Measurements from ENCODE around the gene HNRNPA2B1. TPM values are rescaled to one million over a fixed set of nuclear protein-coding genes. Genes with fewer than 3 reads are reported as not detected.
A peak's percentile ranks its signal among the peaks of the same experiment; 100 is the strongest.
"Not testable (repeated sequence)": the region's sequence is repeated elsewhere in the genome, so short reads cannot be mapped to it uniquely, and the experiment has no call there.

Gene HNRNPA2B1
- total RNA-seq, 1 experiment from 2014 or later, result 201 TPM

DNA sequence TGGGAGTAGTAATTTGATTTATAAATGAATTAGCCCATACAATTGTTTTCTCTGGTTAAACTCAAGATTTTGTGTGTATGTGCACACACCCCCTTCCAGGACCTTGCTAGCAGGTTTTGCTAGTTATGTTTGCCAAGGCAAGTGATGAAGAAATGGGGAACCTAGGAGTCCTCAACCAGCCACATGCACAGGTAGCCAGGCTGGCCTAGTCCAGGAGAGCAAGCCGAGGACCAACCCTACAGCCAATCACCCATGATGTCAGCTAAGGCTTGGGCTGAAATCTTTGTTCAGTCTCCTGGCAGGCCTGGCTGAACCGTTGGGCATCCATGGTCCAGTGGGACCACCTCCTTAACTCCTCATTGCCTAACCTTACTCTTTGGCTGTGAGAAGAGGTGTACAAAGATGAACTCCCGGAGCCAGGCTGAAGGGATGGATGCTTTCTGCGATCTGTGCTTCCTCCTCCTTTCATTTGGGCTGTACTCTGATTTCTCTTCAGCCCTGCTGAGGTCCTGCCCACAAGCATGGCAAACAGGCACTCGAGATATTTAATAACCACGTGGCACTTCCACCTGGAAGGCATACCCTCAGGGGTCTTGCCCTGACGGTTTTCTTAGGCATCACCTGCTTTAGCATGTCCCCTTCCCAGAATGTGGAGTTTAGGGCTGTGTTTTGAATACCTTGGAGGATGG lies 22.1 kb downstream of the HNRNPA2B1 start:
- in situ Hi-C loops (cut with HindIII; ENCODE audit: low pct_unique_long_range_greater_than_20kb, low sequenced_read_pairs), result no loop called here
- no peak for DNase-seq (ENCODE audit: low read depth, low spot score)

DNA sequence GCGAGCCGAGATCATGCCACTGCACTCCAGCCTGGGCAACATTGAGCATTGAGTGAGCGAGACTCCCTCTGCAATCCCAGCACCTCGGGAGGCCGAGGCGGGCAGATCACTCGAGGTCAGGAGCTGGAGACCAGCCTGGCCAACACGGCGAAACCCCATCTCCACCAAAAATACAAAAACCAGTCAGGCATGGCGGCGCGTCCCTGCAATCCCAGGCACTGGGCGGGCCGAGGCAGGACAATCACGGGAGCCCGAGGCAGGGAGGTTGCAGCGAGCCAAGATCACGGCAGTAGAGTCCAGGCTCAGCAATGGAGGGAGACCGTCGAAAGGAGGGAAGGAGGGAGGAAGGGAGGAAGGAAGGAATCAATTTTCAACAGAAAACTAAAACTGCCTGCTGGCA lies 23.3 kb downstream of the HNRNPA2B1 start:
- in situ Hi-C loops (cut with HindIII; ENCODE audit: low pct_unique_long_range_greater_than_20kb, low sequenced_read_pairs), result not testable (repeated sequence)

GRCh38 chr7:26176696-26177095 lies 23.9 kb downstream of the HNRNPA2B1 start:
- DNase-seq (ENCODE audit: low read depth, low spot score); in situ Hi-C loops (cut with HindIII; ENCODE audit: low pct_unique_long_range_greater_than_20kb, low sequenced_read_pairs): not testable (repeated sequence)

More for the DNA sequence above, 23.3 kb downstream of the HNRNPA2B1 start:
- not testable (repeated sequence) for DNase-seq (ENCODE audit: low read depth, low spot score)

DNA sequence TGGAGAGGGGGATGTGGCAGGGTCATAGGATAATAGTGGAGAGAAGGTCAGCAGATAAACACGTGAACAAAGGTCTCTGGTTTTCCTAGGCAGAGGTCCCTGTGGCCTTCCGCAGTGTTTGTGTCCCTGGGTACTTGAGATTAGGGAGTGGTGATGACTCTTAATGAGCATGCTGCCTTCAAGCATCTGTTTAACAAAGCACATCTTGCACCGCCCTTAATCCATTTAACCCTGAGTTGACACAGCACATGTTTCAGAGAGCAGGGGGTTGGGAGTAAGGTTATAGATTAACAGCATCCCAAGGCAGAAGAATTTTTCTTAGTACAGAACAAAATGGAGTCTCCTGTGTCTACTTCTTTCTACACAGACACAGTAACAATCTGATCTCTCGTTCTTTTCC lies 24.6 kb downstream of the HNRNPA2B1 start:
- in situ Hi-C loops (cut with HindIII; ENCODE audit: low pct_unique_long_range_greater_than_20kb, low sequenced_read_pairs); DNase-seq (ENCODE audit: low read depth, low spot score): not testable (repeated sequence)

DNA sequence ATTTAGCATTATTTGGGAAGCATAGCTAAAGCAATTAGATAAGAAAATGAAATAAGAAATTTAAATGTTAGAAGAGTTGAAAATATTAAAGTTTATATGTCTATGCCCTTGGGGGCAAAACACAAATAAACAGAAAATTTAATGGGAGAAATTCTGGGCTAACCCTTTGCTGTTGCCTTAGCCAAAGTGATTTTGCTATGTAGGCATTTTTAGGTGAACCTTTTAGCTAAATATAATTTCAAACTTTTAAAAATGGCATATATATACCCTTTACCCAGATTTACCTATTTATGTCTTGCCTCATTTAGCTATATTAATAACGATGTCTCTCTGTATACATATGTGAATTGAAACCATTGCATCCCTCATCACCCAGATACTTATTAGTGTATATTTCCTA lies 28.5 kb downstream of the HNRNPA2B1 start:
- in situ Hi-C loops (cut with HindIII; ENCODE audit: low pct_unique_long_range_greater_than_20kb, low sequenced_read_pairs), result no loop called here
- no peak for DNase-seq (ENCODE audit: low read depth, low spot score)

DNA sequence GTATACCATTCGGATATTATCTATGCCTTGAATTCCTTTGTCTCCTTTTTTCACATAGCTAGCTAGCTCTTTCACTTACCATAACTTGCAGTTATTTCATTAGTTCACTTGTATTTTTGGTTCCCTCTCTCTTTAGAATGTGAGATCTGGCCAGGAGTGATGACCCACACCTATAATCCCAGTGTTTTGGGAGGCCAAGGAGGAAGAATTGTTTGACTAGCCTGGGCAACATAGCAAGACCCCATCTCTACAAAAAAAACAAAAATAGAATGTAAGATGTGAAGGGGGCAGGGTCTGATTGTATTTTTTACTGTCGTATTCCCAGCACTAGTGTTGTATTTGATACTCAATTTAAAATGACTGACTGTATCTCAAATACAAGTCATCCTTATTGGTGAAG lies 28.9 kb downstream of the HNRNPA2B1 start:
- no peak for DNase-seq (ENCODE audit: low read depth, low spot score)
- in situ Hi-C loops (cut with HindIII; ENCODE audit: low pct_unique_long_range_greater_than_20kb, low sequenced_read_pairs), result no loop called here

DNA sequence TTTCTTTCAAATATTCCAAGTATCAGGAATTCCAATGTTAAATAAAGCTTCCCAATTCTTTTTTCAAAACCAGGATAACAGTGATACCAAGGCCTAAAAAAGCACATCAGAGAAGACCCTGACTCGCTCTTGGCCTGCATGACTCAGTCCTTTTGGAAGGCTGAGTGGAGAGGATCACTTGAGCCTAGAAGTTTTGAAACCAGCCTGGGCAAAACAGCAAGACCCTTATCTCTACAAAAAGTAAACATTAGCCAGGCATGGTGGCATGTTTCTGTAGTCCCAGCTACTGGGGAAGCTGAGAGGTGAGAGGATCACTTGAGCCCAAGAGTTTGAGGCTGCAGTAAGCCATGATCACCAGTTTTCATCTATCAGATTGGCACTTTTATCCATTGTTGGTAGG lies 29.9 kb downstream of the HNRNPA2B1 start:
- DNase-seq (ENCODE audit: low read depth, low spot score), result no peak
- in situ Hi-C loops (cut with HindIII; ENCODE audit: low pct_unique_long_range_greater_than_20kb, low sequenced_read_pairs), result no loop called here

DNA sequence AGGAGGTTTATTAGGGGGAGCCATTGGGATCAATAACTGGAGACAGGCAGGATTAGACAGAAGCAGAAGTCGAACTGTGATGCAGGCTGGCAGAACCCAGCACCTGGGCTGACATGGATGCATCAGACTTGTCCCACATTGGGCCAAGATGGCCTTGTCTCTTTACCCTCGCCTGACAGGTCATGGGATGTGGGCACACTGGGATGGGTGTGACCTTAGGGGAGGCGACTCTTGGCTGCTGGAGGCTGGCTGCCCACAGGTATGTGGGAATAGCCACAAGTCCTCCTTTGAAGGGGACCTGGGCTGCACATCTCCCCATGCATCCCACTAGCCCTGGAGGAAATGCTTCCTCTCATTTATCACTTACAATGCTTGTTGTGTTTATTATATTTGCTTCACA lies 31.3 kb downstream of the HNRNPA2B1 start:
- DNase-seq (ENCODE audit: low read depth, low spot score), result no peak
- in situ Hi-C loops (cut with HindIII; ENCODE audit: low pct_unique_long_range_greater_than_20kb, low sequenced_read_pairs), result no loop called here

DNA sequence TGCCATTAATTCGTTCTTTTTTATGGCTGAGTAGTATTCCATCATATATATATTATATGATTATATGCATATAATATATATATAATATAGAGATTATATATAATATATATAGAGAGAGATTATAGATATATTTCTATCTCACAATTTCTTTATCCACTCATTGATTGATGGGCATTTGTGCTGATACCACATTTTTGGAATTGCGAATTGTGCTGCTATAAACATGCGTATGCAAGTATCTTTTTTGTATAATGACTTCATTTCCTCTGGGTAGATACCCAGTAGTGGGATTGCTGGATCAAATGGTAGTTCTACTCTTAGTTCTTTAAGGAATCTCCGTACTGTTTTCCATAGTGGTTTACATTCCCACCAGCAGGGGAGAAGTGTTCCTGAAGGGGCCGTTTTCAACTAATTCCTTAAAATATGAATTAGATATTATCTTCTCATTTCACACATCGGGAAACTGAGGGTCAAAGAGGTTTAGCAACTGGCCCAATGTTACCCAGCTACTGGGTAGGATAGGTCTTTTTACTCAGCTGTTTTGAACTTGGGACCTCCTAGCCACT lies 32.0 kb downstream of the HNRNPA2B1 start:
- no peak for DNase-seq (ENCODE audit: low read depth, low spot score)
- in situ Hi-C loops (cut with HindIII; ENCODE audit: low pct_unique_long_range_greater_than_20kb, low sequenced_read_pairs), result no loop called here

DNA sequence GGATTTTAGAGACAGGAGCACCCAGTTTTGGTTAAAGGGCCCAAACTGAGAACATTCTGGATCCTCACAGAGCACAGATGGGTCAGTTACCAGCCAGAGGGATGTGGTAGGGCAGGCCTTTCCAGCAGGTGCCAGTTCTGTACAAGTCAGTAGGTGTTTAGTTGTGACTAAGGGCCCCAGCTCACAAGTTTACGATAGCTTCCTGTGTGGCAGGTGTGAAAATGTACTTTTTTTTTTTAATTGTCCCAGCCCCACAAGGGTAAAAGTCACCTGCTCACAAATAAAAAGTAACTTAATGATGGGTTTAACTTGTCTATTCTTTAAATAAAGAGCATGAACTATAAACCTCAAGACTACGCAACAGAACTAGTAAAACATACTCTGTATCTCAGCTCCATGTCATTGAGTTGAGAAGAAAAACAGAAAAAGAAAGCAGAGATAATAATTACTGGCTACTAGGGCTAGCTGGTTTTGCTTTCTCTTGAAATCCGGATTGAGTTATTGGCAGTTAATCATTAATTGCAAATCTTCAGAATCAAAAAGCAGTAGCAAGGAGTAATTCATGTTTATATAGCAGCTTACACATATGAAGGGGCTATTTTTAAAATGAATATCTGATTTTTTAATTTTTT lies 33.1 kb downstream of the HNRNPA2B1 start:
- in situ Hi-C loops (cut with HindIII; ENCODE audit: low pct_unique_long_range_greater_than_20kb, low sequenced_read_pairs), result no loop called here
- no peak for DNase-seq (ENCODE audit: low read depth, low spot score)

DNA sequence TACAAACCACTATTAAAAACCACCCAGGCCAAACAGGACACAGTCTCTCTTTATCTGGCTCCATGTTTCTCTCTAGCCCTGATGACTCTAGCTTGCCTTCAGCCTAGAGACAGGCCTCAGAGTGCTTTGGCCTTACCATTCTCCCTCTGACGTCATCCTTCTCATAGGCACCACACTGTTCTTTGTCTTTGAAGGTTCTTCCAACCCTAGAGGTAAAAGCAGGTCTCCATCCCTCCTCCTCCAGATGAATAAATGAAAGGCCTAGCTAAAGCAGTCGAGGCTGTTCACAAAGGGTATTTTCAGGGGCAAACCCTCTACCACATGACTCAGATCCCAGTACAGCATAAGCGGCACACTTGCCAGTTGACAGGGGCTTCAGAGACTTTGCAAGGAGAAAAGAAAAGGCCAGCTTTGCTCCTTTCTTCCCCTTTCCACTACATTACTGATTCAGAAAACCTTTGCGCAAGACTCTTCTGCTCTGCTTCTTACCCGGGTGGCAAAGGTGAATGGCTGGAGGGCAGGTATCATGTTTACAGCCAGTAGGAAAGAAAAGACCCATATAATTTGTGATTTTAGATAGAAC lies 33.8 kb downstream of the HNRNPA2B1 start:
- DNase-seq (ENCODE audit: low read depth, low spot score), result peak; percentile 94
- in situ Hi-C loops (cut with HindIII; ENCODE audit: low pct_unique_long_range_greater_than_20kb, low sequenced_read_pairs), result no loop called here

GRCh38 chr7:26165950-26166683 lies 34.4 kb downstream of the HNRNPA2B1 start:
- DNase-seq (ENCODE audit: low read depth, low spot score), result no peak
- in situ Hi-C loops (cut with HindIII; ENCODE audit: low pct_unique_long_range_greater_than_20kb, low sequenced_read_pairs), result no loop called here

DNA sequence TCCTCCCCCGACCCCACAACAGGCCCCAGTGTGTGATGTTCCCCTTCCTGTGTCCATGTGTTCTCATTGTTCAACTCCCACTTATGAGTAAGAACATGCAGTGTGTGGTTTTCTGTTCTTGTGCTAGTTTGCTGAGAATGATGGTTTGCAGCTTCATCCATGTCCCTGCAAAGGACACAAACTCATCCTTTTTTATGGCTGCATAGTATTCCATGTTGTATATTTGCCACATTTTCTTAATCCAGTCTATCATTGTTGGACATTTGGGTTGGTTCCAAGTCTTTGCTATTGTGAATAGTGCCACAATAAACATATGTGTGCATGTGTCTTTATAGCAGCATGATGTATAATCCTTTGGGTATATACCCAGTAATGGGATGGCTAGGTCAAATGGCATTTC lies 36.7 kb downstream of the HNRNPA2B1 start:
- in situ Hi-C loops (cut with HindIII; ENCODE audit: low pct_unique_long_range_greater_than_20kb, low sequenced_read_pairs); DNase-seq (ENCODE audit: low read depth, low spot score): not testable (repeated sequence)

- in situ Hi-C loops (cut with HindIII; ENCODE audit: low pct_unique_long_range_greater_than_20kb, low sequenced_read_pairs), result no loop called here
- DNase-seq (ENCODE audit: low read depth, low spot score), result no peak
Observed at GRCh38 chr7:26162431-26162830, 38.1 kb downstream of the HNRNPA2B1 start.

- no peak for DNase-seq (ENCODE audit: low read depth, low spot score)
- in situ Hi-C loops (cut with HindIII; ENCODE audit: low pct_unique_long_range_greater_than_20kb, low sequenced_read_pairs), result no loop called here
Observed at GRCh38 chr7:26160896-26161295, 39.6 kb downstream of the HNRNPA2B1 start.

DNA sequence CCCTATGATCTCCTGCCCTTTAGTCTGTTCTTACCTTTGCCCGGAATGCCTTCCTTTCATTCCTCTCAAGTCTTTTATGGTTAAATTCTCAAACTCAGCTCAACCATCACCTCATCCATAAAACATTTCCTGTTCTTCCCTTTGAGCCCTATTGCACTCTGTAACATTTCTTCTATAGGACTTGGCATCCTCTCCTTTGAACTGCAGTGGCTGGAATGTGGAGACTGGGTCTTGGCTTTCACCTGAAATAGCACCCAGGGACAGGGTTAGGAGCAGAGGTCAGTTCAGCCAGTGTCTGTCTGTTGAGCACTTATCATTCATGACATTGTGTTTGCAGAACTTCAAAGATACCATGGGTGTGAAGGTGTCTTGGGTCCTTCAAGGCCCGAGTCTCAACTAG lies 41.3 kb downstream of the HNRNPA2B1 start:
- no peak for DNase-seq (ENCODE audit: low read depth, low spot score)
- in situ Hi-C loops (cut with HindIII; ENCODE audit: low pct_unique_long_range_greater_than_20kb, low sequenced_read_pairs), result no loop called here

GRCh38 chr7:26157520-26158105 lies 42.9 kb downstream of the HNRNPA2B1 start:
- DNase-seq (ENCODE audit: low read depth, low spot score), result no peak
- in situ Hi-C loops (cut with HindIII; ENCODE audit: low pct_unique_long_range_greater_than_20kb, low sequenced_read_pairs), result no loop called here

Data from SK-MEL-5 (cell line).